Stimulated activated CD8-positive, alpha-beta memory T cell treated with anti-CD3 and anti-CD28 coated beads, Interleukin-7, amount 100 ng/mL, for 1 hour (primary cell): ENCODE results near the gene C17orf100.
A peak's percentile ranks its signal among the peaks of the same experiment; 100 is the strongest.

ENCODE experiments used
- DNase-seq, 2 donors: peaks; one replicate each; pipeline ENCODE4 v3.0.0-alpha.2; 2020; ENCODE audit warnings: low read depth in 2 of 2

The C17orf100 gene

DNA sequence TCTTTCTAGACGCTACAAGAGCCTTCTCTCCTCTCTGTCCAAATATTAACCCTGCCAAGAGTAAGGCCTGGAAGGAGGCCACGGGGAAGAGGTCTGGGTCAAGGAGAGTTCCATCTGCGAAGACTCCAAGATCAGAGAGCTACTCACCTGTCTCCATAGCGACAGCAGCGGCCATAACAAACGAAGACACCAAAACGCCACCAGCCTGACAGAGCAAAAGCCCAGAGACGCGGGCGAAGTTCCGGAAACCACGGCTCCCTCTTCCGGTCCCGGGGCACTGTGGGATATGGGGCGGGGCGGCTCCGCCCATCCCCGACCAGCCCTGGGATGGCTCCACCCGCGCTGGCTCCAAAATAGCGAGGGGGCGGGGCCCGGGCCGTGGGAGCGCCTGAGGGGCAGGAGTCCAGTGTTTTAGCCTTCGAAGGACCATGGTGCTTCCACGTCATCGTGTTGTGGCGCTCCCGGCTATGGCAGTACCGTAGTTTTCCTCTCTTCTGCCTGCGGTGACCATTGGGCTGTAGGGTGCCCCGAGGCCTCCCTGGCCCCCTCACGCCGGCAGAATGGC lies at the start of gene C17orf100, which contains the start of gene MED31:
Gene C17orf100, plus strand, starts transcription at position 409 of the 565 bp plus-strand sequence. Its CDS starts 152 bp downstream, at position 561.
Gene MED31, minus strand, starts transcription at position 252 of the 565 bp plus-strand sequence. Its CDS starts 77 bp downstream, at position 175.
- peak; percentile 87 for DNase-seq

DNA sequence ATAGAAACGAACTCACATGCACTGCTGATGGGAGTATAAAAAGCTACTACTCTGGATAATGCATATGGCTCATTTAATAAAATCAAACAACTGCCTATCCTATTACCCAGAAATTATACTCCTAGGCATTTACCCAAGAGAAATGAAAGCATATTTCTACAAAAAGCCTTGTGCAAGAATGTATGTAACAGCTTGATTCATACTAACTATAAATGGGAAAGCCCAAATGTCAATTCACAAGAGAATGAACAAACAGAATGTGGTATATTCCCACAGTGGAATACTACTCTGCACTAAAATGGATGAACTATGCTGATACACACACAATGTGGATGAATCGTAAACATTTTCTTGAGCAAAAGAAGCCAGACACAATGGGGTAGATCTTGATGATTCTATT lies 49.4 kb upstream of the C17orf100 start:
- no peak for DNase-seq

DNA sequence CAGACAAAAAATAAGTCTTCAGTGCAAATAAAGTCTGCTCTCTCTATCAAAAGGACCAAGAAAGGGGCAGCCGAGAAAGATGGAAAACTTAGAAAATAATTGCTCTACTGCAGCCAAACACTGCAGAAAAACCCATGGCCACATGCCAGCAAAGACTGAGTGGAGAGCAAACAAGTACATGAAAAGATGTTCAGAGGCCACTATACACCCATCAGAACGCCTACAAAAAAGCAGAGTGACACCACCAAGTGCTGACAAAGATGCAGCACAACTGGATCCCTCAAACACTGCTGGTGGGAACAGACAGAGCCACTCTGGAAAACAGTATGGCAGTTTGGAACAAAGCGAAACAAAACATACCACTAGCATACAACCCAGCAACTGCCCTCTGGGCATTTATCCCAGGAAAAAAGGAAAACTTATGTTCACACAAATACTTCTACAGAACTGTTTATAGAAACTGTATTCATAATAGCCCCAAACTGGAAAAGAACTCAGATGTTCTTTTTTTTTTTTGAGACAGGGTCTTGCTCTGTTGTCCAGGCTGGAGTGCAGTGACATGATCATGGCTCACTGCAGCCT lies 47.7 kb upstream of the C17orf100 start:
- DNase-seq: no peak

DNA sequence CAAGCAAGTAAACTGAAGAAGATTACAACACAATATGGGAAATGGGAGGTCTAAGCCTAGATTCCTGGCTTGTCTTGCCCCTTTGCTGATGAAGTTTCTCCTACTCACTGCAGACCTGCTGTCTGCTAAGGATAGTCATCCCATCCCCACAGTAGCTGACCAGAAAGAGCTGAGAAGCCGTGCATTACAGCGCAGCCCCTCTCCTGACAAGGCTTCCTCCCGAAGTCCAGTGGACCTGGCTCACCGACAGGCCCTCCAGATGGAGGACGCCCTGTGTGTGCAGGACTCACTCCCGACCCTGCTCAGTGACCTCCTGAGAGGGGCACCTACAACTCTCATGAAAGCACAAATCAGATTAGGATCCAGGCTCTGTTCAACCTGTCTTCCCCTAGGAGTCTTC lies 46.4 kb upstream of the C17orf100 start:
- no peak for DNase-seq

DNA sequence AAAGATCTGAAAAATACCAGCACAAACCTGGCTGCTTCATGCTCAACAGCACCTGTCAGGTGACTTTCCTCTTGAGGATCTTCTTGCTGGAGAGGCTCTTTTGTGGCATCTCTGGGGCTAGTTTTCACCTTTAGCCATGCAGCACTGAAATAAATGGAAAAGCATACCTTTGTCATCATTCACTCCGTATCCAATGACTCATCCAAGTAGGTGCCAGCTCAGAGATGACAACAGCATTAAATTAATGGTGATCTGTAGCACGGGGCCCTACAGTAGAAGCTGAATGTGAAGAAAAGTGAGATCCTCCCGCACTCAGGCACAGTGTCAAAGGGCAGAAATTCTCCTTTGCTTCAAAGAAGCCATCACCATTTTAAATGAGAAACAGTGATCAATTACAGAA lies 43.2 kb upstream of the C17orf100 start:
- DNase-seq: no peak

DNA sequence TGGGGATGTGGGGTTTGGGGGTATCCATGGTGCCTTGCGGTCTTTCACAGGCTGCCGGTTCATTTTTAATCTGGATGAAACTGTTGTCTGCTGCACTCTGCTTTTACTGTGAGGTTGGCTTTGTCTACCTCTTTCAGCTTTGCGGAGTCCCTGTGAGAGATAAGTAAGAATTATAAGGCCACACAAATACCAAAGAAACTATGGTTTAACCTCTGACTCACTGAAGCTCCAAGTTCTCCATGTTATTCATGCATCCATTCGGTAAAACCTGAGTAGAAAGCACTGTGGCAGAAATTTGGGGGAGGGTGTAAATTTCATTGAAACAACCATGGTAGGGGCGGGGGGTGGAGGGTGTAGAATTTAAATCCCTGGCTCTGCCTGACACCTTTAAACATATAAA lies 41.6 kb upstream of the C17orf100 start:
- DNase-seq: no peak

DNA sequence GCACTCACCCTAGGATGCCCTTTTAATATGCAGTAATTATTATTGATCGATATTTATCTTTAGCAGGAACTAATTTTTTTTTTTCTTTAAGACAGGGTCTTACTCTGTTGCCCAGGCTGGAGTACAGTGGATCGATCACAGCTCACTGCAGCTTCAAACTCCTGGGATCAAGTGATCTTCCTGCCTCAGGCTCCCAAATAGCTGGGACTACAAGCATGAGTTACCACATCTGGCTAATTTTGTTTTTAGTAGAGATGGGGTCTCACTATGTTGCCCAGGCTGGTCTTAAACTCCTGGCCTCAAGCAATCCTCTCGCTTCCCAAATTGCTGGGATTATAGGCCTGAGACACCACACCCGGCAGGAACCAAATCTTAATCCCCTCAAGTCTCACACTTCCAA lies 40.3 kb upstream of the C17orf100 start:
- DNase-seq: no peak

DNA sequence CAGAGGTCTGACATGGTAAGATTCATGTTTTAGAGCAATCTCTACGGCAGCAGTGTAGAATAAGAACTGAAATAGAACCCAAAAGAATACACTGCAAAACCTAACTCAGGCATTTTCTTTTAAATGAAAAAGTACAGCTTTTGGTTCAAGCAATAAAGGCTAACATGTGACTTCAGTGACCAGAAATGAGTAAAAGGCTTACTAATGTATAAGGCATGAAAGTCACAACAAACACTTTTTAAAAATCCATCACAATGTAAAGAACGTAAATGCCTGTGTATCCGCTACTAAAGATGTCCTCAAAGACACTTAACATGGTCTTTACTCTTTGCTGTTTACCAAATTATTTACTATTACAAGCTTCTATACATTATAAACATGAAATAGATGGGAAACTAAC lies 27.6 kb upstream of the C17orf100 start:
- no peak for DNase-seq

DNA sequence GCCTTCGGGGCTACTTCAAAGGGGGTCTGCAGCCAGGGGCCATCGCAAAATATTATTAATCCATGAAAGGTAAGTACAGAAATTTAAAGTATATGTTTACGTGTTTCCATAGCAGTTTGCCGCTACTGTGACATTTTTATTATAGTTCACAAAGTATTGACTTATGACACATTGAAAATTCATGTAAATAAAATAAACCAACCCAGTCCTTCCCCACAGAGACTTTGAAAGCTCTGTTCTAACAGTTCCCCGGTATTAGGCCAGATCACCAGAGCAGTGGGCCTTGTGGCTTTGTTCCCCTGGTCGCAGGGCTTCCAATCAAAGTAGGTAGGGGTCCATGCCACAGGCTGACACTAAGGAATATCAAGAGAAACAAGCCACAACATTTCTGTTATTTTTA lies 24.9 kb upstream of the C17orf100 start:
- no peak for DNase-seq

DNA sequence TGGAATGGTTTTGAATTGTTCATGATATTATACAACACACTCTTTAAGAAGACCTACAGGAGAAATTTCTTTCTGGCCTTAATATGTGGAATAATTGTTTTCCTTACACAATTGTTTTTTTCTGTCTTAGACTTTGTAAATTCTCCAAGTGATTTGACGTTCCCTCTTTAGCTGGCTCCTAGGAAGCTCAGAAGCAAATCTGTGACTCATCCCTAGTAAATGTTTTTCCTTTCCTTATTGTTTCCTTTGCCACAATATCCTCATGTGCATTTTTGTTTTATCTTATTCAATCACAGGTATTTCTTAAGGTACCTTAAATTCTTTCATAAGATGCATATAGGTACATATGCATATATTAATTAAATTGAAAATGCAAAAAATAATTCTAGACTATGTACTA lies 24.5 kb upstream of the C17orf100 start:
- DNase-seq: no peak

DNA sequence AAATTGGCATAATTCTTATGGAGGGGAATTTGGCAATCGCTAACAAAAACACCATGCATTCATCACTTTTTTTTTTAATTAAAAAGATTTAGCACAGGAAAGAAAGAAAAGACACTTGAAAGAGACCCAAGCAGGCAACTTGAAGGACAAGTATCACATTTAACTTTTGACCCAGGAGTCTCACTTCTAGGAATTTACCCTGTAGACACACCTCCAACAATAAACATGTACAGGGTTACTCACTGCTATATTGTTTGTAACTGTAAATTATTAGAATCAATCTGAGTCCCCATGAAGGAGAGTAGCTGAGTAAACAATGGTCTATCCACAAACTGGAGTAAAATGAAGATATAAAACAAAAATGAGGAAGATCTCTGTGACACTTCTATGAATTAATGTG lies 21.2 kb upstream of the C17orf100 start:
- no peak for DNase-seq

DNA sequence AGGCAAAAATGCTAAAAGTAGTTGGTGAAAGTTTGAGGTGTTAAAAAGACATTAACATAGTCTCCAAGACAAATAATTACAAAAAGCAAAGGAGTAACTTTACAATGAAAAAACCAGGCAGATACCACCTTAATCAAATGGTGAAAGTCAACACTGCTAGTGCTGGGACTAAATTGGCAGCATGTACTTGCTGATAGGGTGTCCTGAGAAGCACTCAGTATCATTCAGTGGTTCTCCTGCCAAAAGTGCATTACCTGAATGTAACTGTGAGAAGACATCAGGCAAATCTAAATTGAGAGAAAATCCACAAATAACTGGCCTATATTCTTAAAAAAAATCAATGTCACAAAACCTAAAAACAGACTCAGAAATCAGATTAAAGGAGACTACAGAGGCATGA lies 19.0 kb upstream of the C17orf100 start:
- DNase-seq: no peak

DNA sequence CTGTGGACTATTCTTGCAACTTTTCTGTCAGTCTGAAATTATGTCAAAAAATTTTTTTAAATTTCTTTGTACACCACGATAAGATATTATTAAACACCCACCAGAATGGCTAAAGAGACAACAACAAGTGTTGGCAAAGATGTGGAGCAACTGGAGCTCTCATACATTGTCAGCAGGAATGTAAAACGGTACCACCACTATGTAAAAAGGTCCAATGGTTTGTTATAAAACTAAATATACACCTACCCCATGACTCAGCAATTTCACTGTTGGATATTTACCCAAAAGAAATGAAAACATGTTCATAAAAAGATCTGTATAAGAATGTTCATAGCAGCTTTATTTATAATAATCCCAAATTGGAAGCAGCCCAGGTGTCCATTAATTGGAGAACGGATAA lies 18.3 kb upstream of the C17orf100 start:
- no peak for DNase-seq

DNA sequence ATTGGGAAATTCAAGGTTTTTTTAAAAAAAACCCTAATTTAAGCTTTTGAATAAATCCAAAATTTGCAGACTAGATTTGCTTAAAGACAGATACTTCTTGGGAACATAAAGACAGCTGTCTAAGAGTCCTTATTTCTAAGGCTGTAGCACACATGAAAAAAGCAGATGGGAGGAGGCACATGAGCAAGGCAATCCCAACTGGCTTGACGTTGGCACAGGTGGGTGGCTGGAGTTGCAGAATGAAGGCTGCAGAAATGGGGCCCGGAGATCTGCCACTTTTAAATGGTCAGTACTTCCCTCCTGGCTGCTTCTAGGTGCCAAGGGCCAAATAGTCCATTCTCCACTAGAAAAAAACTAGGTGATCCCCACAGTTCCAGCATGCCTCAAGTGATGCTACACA lies 15.5 kb upstream of the C17orf100 start:
- no peak for DNase-seq

DNA sequence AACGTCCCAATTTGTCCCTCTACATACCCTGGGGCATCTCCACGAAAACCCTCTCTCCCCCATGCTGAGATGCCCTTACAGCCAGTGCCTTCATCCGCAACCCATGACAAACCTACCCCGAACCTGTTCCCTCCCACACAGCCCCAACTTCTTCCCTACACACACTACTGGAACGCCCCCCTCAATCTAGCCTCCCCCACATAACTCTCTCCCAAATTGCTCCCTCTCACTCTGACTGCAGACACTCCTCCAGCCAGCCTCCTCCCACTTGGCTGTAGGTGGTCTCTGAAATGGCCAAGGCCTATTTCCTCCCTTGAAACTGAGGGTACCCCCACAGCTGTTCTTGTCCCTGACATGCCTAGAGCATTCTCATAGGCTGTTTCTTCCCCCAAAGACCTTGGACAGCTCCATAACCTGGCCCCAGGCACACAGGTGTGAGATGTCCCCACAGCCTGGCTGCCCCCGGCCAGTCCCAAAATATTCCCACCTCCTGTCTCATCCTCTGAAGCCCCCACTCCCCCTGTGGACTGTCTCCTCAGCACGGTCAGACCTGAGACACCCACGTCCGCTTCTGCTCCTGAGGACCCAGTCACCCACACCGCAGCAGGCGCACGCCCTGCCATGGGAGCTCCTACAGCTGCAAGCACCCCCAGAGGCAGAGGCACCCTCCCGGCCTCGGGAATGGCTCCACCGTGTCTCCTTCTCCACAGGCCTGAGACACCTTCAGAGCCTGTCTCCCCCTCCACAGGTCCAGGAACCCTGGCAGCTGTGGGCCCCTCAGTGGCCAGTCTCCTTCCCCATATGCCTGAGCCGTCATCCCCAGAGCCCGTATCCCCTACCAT lies 14.7 kb upstream of the C17orf100 start:
- DNase-seq: no peak

DNA sequence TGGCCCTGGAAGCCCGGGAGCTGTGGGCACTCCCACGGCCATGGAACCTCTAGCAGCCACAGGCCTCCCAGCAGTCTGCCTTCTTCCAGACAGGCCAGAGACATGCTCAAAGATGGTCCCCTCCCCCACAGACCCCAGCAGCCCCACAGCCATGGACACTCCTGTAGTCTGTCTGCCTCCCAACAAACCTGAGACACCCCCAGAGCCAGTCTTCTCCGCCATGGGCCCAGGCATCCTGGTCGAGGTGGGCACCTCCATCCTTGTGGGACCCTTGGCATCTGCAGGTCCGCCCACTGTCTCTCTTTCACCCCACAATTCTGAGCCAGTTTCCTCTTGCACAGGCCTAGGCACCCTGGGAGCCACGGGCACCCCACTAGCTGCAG lies 14.1 kb upstream of the C17orf100 start:
- no peak for DNase-seq

DNA sequence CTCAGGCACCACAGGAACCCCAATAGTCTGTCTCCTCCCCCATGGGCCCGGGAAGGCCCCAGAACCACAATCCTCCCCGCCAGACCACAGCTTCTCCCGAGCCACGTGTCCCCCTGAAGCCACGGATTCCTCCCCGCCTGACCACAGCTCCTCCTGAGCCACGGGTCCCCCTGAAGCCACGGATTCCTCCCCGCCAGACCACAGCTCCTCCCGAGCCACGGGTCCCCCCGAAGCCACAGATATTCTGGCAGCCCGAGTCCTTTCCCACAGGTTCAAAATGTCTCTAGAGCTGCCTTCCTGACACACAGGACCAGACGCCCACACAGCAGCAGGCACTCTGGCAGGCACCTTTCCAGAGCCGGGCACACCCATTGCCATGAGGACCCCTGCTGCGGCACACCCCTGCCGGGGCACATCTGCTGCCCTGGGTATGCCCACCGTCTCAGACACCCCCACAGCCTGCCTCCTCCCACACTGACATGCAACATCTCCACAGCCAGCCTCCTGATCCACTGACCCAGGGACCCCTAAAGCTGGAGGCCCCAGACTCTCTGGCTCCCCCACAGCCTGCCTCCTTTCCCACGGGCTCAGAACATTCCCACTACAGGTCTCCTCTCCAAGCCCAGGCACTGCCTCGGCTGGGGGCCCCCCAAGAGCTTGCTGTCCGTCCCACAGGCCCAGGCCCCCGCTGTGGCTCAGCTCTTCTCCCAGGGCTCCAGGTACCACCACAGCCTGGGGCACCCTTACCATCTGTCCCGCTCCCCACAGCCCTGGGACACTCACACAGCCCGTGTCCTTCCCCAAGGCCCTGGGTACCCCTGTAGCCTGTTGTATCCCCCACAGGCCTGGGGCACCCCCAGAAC lies 13.3 kb upstream of the C17orf100 start:
- DNase-seq: no peak

DNA sequence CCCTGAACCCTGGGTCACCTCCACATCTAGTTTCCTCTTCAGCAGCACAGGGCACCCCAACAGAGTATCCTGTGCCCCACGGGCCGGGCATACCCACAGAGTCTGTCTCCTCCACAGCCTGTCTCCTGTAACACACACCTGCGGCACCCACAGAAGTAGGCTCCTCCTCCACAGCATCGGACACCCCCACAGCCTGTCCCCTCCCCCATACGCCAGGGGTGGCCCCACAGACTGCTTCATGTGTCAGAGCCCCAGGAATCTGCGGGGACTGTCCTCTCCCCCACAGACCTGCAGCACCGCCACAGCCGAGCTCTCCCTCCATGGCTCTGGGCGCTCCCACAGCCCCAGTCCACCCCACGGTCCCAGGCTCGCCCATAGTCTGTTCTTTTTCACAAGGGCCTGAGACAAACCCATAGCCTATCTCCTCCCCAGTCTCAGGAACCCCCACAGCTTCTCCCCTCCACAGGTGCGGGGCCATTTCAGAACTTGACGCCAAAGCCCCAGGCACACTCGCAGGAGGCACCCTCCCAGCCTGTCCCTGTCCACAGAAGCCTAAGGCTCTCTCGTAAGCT lies 12.5 kb upstream of the C17orf100 start:
- no peak for DNase-seq

DNA sequence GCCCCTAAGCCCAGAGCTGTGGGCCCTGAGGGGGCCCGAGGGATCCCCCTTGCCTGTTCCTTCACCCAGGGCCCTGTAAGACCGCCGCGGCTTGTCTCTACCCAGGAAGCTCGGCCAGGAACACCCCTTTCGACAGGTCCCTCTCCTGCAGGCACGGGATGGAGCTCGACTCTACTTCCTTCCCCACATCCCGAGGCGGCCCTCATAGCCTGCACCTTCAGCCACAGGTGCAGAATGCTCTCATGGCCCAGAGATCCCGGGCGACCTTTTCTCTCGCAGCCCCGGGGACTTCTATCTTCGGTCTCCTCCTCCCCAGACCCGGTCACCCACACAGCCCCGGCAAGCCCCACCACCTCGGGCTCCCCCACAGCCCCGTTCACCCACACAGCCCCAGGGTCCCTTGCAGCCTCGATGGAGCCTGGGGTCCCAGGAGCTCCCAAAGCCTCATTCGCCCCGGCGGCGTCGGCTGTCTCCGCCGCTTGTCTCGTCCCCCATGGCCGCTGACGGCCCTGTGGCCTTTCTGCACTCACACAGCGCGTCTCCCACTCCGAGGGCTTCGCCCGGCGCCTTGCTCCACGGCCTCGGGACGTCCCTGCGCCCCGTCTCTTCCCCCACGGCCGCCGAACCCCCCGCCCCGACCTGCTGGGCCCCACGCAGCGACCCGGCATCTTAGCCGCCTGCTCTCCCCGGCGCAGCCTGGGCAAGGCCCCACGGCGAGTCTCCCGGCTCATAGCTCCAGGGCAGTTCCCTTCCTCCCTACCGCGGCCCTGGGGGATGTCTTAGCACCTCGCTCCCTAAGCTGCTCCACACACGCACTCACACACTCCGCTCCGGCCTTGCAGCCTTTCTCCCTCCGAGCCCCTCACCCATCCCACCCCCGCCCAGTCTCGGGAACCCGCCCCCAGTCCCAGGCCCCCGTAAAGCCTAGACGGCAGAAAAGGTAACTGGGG lies 11.7 kb upstream of the C17orf100 start:
- no peak for DNase-seq

DNA sequence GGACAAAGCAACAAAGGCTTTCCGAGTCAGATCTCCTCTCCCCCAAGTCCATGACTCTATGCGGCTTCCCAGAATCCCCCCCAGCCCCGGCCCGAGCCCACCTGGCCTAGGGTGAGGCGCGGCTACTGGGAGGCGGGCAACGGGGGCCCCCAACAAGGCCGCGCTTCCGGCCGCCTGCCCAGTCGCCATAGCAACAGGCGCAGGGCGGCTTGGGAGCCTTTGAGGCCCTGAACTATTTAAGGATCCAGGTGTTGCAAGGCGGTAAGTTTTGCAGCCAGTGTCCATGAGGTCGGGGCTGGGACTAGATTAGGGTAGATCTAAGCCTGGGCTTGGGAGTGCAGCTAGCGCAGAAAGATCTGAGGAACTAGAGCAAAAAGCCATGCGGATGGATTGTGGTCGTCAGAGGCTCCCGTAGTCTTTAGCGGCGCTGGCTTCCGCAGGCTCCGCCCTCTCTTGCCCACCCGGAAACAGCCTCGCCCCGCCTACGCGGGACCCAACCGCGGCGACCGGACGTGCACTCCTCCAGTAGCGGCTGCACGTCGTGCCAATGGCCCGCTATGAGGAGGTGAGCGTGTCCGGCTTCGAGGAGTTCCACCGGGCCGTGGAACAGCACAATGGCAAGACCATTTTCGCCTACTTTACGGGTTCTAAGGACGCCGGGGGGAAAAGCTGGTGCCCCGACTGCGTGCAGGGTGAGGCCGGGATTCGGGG lies 10.9 kb upstream of the C17orf100 start, which contains the start of the genes KIAA0753 and TXNDC17:
Gene KIAA0753, minus strand, starts transcription at position 176 of the 711 bp plus-strand sequence. CDS start 5,608 bp downstream, outside the sequence.
Gene TXNDC17, plus strand, starts transcription at position 525 of the 711 bp plus-strand sequence. Its CDS starts 23 bp downstream, at position 548.
- peak; percentile 83 to 85 for DNase-seq
